ENCODE data around the gene LRP1B.
"Not testable (repeated sequence)": the region's sequence is repeated elsewhere in the genome, so short reads cannot be mapped to it uniquely, and the experiment has no call there.

LRP1B gene

DNA sequence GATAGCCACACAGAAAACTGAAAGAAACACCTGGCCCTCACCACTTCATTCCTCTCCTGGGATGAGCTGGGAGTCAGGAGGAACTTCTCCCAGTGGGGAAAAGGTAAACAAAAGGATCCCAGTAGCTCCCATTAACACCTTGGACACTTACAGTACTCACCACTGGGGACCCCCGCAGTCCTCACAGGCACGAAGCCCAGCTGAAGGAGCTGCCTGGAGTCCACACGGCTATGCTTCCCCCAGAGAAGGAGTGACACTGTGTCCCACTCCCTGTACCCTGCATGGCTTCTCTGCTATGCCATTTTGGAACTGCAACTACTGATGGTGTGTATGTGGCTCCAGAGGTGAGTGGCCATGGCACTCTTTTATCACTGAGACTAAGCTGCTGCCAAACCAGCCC, 1565.1 kb downstream of the LRP1B start:
- no peak for DNase-seq (ENCODE audit: low read depth, low spot score)

DNA sequence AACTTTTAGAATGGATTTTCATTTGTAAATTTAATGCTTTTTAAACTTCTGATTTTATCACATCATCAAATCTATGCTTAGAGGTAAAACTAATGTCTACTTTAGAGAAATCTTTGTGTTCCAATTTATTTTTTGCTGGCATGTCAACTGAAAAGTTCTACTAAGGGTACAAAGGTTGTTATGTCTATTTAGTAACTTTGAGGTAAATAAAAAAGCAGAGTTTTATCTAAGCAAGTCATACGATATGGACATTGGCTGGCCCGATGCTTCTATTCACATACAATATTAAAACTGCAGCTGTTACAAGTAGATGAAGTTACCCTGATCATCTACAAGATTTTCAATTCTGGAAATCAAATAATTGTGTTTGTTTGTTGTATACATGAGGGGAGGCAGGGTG, 1575.1 kb downstream of the LRP1B start:
- no peak for DNase-seq (ENCODE audit: low read depth, low spot score)

DNA sequence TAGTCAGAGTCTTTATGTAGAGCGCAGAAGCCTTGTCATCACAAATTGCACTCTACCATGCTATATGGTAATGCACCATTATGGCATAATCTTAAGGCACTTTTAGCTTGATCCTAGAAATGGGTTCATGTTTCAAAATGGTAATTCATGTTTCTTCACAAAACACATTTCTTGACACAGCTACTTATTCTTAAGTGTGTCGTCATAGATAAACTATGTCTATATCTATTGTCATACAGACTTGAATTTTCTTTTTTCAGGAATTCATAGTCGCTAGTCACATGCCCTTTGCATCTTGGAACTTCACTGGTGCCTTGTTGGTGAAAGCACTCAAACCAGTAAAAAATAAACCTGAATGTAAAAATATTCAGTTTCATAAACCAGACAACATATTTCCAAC, 1578.2 kb downstream of the LRP1B start:
- no peak for DNase-seq (ENCODE audit: low read depth, low spot score)

DNA sequence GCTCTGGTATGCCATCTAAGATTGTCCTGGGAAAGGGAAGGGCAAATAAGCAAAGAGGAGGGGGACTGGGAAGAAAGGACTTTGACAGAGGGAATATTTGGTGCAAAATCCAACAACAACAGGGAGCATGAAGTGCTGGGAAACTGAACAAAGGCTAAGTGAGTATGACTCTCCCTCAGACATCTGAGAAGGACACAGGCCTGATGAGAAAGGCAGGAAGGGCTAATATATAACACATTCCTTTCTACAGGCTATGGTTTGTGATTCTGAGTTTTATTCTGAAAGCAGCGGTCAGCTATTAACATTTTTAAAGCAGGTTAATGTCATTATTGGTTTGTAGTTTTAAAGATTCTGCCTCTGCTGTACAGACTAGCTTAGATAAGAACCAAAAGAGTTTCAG, 1579.5 kb downstream of the LRP1B start:
- no peak for DNase-seq (ENCODE audit: low read depth, low spot score)

DNA sequence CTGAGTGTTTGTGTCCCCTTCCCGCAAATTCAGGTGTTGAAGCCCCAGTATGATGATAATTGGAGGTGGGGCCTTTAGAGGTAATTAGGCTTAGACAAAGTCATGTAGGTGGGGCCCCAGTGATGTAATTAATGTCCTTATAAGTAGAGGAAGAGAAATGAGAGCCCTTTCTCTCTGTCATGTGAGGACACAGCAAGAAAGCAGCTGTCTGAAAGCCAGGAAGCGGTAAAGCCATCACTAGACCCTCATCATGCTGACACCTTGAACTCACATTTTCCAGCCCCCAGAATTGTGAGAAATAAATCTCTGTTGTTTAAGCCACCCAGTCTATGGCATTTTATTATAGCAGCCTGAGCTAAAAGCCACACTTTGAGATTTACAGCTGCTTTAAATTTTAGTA, 1580.0 kb downstream of the LRP1B start:
- no peak for DNase-seq (ENCODE audit: low read depth, low spot score)

DNA sequence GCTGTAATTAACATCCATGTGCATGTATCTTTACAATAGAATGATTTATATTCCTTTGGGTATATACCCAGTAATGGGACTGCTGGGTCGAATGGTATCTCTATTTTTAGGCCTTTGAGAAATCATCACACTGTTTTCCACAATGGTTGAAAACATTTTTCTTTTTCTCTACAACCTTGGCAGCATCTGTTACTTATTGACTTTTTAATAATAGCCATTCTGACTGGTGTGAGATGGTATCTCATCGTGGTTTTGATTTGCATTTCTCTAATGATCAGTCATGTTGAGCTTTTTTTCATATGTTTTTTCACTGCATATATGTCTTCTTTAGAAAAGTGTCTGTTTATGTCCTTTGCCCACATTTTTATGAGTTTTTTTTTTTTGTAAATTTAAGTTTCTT, 1586.0 kb downstream of the LRP1B start:
- DNase-seq (ENCODE audit: low read depth, low spot score), result not testable (repeated sequence)

DNA sequence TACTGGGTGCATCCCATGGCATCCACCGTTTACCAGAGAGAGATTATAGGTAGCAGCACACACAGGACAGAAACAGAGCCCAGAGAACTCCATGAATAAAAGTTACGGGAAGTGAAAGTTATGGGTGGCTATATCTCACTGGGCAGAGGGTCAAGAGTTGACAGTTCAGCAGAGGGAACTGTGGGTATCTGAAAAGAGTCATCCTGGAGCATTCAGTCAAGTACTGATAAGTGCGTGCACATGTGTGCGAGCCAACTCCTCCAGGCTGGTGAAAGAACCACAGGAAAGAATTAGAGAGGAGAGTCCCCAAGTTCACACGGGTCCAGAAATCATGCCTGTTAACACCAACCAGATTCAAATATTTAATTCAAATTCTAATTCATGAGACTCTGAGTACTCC, 1588.2 kb downstream of the LRP1B start:
- no peak for DNase-seq (ENCODE audit: low read depth, low spot score)

DNA sequence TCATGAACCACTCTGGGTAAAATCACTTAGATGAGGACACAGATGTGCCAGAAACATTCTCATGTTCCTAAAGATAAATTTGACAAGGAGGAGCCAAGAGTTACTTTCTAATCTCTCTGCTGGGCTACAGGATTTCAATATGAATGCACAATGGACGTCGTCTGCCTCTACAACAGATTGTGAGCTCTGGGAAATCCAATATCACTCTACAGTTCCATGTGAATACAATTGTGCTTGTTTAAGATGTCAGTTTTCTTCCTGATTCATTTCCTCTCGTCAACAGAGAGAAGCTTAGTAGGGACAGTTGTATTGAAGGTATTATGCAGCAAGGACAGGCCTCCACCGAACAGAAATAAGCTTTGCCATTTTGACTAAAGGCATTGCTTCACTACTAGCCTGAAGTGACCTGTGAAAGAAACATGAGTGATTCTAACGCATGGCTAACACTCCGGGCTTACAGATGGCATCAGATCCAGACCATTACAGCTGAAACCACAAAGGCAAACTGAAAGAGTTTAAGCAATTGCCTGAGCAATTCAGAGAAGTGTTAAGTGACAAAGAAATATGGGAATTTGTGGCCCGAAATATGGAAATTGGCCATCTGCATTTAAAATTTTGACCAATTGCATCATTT, 1591.5 kb downstream of the LRP1B start:
- no peak for DNase-seq (ENCODE audit: low read depth, low spot score)

DNA sequence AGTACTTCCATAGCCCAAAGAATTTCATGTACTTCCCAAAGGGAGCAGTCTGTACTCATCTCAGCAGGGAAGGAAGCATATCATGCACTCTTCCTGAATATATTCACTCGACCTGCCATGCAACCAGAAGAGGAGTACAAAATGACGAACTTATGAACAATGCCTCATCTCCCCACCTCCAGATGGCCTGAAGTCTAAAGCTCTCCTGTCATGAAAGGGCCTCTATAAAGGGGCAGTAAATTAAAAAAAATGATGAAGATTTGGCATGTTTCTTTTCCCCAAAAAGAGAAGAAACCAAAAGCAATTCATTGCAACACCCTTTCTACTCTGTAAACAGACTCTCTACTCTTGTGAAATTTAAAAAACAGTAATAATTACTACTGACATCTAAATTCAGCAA, 1601.1 kb downstream of the LRP1B start:
- no peak for DNase-seq (ENCODE audit: low read depth, low spot score)

DNA sequence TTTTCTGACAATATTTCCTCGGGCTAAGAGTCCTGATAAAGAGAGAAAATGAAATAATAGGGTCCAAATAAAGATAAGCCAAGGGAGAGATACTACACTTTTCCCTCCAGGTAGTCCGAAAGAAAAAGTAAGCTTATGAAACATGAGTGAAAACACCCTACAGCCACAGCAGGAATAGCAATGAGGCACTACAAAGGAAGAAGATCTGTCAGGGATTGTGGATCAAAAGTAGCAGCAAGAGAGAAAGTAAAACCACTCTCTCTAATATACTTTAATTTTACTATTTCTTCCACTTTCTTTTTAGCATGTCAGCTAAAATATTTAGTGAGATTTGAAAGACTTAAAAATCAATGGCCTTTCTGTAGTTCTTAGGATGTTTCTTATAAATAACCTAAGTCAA, 1601.8 kb downstream of the LRP1B start:
- no peak for DNase-seq (ENCODE audit: low read depth, low spot score)

DNA sequence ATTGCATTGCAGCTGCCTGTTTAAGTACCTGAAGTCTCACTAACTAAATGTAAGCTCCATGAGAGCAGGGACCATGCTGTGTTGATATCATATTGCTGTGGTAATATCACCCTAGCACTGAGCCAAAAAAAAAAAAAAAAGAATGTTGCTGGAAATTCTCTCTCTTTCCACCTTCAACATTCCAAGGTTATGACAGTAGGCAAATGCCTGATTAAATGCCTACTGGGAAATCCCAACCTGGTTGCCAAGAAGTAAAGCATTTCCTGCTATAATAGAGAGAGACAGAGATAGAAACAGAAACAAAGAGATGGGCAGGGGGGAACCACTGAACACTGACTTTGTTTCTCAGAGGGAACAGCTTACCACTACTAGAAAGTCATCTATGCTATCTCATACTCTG, 1604.2 kb downstream of the LRP1B start:
- DNase-seq (ENCODE audit: low read depth, low spot score), result no peak

DNA sequence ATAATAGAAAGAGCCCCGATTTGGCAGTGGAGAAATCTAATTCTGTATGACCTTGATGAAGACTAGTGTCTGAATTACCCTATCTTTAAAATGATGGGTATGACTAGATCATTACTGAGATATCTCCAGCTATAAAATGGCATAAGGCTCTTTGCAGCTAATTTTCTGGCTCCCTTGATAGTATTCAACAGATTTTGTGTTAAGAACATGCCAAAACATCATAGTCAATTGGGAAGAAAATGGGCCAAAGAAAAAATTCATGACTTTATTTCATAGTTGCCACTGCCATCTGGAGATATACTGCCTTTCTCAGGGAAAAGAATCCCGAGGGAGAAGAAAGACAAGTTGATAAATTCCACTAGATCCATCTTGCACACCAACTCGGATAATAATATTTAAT, 1618.7 kb downstream of the LRP1B start:
- no peak for DNase-seq (ENCODE audit: low read depth, low spot score)

DNA sequence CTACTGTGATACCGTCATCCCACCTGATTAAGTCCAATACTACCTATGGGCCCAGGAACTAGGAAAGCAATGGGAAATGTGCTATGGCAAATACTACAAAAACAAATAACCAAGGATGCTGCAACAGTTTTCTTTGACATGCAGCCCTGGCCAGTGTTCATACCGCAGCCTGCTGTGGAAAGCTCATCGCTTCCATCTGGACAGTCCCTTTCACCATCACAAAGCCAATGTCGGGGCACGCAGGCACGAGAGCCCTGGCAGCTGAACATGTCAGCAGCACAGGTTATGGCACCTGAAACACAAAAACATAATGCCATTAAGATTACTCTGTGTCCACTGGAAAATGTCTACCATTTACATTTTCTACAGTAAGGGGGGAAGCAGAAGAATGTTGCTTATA, 1621.1 kb downstream of the LRP1B start:
- no peak for DNase-seq (ENCODE audit: low read depth, low spot score)

DNA sequence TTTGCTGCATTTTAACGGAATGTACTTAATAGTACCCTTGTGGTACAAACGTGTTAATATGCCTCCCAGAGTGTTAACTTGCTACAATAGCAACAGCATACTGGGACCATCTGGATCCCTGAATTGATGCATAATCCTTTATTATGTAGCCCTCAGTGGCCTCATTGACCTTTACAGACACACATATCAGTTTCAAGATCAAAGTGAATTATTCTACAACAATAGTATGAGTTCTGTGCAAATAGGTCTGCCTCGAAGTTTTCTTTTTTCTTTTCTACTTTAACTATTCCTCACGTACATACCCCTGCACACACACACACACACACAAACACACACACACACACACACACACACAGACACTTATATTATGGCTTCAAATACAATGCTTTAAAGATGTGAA, 1622.1 kb downstream of the LRP1B start:
- no peak for DNase-seq (ENCODE audit: low read depth, low spot score)

DNA sequence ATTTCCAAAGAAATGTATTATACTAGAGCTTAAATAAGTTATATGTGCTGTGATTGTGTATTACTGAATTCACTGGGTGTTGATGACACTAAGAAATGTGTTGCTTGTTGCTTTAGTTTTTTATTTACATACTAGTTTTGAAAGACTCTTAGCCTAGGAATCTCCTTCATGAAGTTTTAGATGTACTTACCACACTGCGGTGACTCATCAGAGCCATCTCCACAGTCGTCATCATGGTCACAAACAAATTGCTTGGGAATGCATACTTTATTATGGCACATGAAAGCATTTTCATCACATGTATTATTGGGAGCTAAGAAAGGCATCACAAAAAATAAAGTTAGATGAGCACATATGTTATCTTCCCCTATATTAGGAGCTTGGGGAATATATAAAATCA, 1624.2 kb downstream of the LRP1B start:
- no peak for DNase-seq (ENCODE audit: low read depth, low spot score)

DNA sequence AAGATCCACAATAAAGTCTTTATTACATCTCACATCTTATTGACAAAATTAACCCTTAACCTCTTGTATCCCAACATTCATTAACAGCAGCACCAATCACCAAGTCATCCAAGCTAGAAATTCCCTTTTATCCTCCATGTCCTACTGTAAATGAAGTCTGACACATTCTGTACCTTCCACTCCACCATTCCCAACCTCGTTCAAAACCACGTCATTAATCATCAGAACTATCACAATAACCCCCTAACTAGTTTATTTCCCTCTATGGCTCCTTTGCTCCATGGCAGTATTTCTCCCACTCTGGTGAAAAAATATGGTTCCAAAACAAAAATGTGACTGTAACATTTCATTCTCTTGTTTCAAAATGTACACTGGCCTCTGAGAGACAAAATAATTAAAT, 1626.2 kb downstream of the LRP1B start:
- no peak for DNase-seq (ENCODE audit: low read depth, low spot score)

DNA sequence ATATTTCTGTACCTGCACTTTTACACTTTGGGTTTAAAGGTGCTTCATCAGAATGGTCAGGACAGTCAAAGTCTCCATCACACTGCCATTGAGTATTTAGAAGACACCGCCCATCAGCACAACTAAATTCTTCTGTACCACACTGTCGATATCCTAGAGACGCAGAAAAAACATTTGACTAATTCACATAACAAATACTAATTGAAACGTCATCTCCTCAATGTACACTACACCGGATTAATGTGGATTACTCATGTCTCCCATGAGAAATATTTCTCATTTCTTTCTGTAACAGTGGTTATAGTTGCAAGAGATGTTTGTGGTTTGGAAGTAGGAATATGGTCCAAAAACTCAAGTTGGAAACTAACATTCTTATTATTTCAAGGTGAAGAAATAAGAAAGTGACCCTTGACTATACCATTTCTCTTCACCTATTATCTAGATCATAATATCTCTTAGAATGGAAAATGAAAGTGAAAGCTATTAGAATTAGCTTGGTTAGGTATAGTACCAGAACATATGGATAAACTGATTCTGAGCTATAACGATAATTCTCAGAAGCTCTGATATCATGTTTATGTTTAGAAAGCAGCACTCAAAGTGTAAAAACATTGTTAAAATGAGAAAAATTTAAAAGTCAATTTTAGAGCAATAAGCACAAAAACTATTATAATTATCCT, 1627.7 kb downstream of the LRP1B start:
- no peak for DNase-seq (ENCODE audit: low read depth, low spot score)

DNA sequence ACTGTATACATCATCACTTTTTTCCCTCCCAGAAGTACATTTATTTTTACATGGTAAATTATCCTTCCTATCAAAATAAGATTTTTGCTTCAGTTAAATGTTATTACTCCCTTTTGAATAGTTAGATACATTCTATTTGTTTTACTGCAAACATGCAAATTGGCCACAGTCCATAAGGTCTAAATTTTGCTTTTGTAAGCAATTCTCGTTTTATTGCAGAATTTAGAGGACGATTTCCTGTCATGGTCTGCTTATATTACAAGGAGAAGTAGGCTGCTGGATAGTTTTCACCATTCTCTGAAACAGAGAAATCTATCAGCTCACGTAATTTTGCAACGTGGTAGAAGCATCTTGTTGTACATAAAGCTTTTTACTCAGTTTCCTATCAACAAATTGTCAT, 1632.5 kb downstream of the LRP1B start:
- no peak for DNase-seq (ENCODE audit: low read depth, low spot score)

DNA sequence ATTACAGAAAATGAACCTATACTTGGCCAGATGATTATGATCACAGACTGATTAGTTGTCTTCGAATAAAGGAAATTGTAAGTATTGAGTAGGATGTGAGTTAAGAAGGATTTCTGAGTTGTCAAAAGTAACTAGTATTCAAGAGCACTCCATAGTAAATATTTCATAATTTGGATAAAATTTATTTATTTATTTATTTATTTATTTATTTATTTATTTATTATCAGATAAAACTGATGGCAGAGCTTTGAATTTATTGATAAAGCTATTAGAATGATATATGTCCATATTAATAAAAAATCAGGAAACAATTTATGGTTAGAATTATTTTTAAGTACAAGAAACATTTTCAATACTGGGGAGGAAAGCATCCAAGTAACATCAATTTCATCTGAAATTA, 1634.1 kb downstream of the LRP1B start:
- no peak for DNase-seq (ENCODE audit: low read depth, low spot score)

DNA sequence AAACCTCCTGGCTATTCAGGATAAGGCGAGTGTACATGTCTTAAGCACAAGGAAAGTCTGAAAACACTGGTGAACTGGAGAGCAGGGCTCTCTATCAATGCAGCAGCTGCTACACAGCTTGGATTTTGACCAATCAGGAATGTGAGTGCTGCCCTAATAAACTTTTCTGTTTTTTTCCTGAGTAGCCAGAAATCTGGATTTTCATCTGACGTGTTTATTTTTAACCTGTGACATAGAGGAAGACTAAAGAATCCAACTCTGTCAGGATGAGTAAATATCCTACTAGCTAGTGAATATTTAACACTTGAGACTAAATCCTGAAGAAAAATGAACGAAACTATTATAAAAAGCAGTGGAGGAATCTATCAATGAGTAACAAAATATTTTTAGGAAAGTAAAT, 1638.9 kb downstream of the LRP1B start:
- no peak for DNase-seq (ENCODE audit: low read depth, low spot score)

DNA sequence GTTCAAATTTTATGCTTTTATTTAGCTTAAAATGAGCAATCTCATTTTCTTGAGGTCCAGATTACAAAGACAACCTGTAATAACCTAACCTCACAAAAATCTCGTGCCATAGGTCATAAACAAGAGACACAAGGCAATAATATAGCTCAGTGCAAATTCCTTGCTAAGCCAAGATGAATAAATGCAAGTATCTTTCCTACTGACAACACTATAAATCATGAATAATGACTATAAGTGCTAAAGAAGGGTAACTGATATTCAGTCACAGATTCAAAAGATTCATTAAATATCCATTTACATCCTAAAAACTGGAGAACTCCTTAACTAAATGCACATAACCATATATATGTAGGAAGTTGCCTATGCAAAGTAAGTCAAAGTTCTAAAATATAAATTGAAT, 1641.6 kb downstream of the LRP1B start:
- no peak for DNase-seq (ENCODE audit: low read depth, low spot score)

DNA sequence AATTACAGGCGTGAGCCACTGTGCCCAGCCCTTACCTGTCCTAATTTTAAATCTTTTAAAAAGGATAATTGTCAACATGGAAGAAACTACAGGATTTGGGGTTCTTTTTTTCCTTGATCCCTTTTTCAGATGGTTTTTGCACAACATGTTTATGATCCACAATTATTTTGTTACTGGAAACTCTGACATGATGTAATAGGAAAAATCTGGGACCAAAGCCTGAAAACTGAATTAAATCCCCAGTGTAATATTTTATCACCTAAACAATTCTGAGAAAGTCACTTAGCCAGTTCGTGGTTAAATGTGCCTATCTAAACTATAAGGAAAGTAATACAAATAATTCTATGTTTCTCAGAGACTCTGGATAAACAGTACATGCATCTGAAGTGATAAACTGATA, 1649.7 kb downstream of the LRP1B start:
- DNase-seq (ENCODE audit: low read depth, low spot score), result no peak

DNA sequence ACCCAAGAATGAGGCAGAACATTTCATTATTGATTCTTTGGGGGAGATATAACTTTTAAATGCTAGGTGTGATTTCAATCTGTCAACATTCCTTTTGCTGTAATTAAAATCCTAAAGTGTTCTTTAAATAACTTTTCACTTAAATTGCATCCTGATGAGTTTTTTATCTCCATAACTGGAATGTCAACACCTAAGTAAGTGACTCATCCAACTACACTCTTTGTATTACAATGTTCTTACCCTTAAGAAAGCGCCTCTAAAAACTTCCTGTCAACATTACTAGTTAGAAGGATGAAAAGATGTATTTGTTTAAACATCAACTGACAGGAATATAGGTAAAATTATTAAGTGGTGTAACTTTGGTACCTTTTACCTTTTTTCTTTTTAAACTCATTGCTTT, 1657.0 kb downstream of the LRP1B start:
- DNase-seq (ENCODE audit: low read depth, low spot score), result no peak

DNA sequence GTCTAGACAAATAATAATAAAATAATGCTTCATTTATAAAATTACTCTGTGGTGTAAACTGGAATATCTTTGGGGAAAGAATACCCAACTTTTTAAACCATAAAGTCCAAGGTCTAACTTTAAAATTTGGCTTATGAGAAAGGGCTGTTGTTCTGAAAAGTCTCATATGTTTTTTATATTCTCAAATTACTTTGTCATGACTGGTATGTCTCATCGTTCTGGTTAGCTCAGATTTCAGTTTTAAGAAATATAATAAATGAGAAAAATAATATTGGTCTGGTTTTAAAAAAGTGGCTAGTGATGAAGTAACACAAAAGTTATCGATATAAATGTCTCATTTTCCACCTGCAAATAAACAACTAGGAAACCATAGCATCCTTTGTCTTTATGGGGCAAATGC, 1658.1 kb downstream of the LRP1B start:
- no peak for DNase-seq (ENCODE audit: low read depth, low spot score)
